Lung microvascular endothelial cell (primary cell): ENCODE results near the gene AGPAT2. TPM values are rescaled to one million over a fixed set of nuclear protein-coding genes. Genes with fewer than 3 reads are reported as not detected.

Source experiments
- DNase-seq, 2 donors: peaks; one replicate each; pipeline versions ENCODE4 v3.0.0 to v3.0.0-alpha.2; 2010; ENCODE audit warnings: low read depth in 2 of 2
- total RNA-seq: library from RNA; depleted of rRNA; stranded (reverse); fragments of >200 nt; gene quantifications from 2 replicates; pipeline ENCODE4 v1.2.1, GENCODE V29; 2014

The AGPAT2 gene
- total RNA-seq, 1 donor from 2014 or later, result 18.8 TPM

GRCh38 chr9:136662656-136663581 is 24.3 kb downstream of the AGPAT2 start, which contains the start of gene EGFL7:
TSS of gene EGFL7 (plus strand) at chr9:136662916. CDS start at chr9:136668283, 5,367 bp downstream.
- peak; percentile 92 to 97 for DNase-seq

- DNase-seq, result peak; percentile 52 to 56
Measured at GRCh38 chr9:136662326-136662655, 25.0 kb downstream of the AGPAT2 start.

GRCh38 chr9:136661641-136662325 is 25.5 kb downstream of the AGPAT2 start:
- DNase-seq, result peak; percentile 40 to 43

- DNase-seq, result no peak
Measured at GRCh38 chr9:136660971-136661550, 26.2 kb downstream of the AGPAT2 start.

- no peak for DNase-seq
Measured at GRCh38 chr9:136659861-136660784, 27.1 kb downstream of the AGPAT2 start.

GRCh38 chr9:136658849-136659535 is 28.3 kb downstream of the AGPAT2 start:
- DNase-seq, result peak; percentile 51 to 73

- no peak for DNase-seq
Measured at GRCh38 chr9:136657974-136658848, 29.0 kb downstream of the AGPAT2 start.

- peak; percentile 56 to 66 for DNase-seq
Measured at GRCh38 chr9:136656795-136657611, 30.3 kb downstream of the AGPAT2 start.

GRCh38 chr9:136656183-136656738 is 31.0 kb downstream of the AGPAT2 start:
- DNase-seq, result no peak

GRCh38 chr9:136655536-136656182 is 31.6 kb downstream of the AGPAT2 start:
- peak; percentile 97 to 98 for DNase-seq

GRCh38 chr9:136654820-136655535 is 32.3 kb downstream of the AGPAT2 start:
- no peak for DNase-seq

GRCh38 chr9:136653323-136654079 is 33.8 kb downstream of the AGPAT2 start:
- peak in 1 of 2 donors; percentile 43 for DNase-seq

- DNase-seq, result no peak
Measured at GRCh38 chr9:136651860-136652259, 35.4 kb downstream of the AGPAT2 start.

GRCh38 chr9:136650648-136651047 is 36.6 kb downstream of the AGPAT2 start:
- no peak for DNase-seq

GRCh38 chr9:136650021-136650420 is 37.2 kb downstream of the AGPAT2 start:
- no peak for DNase-seq

GRCh38 chr9:136648751-136649150 is 38.5 kb downstream of the AGPAT2 start:
- DNase-seq, result peak; percentile 68 to 98
